HG02678 (cell line): ENCODE results near the gene TGM1.
"Not testable (repeated sequence)": the region's sequence is repeated elsewhere in the genome, so short reads cannot be mapped to it uniquely, and the experiment has no call there.

ENCODE experiments used
- ATAC-seq: cut with Tn5 transposase; IDR thresholded peaks from one replicate; pipeline ENCODE4 v1.9.1; 2021; ENCODE audit warnings: mild to moderate bottlenecking, moderate library complexity; ENCODE audit not compliant: unreplicated experiment

TGM1 gene

DNA sequence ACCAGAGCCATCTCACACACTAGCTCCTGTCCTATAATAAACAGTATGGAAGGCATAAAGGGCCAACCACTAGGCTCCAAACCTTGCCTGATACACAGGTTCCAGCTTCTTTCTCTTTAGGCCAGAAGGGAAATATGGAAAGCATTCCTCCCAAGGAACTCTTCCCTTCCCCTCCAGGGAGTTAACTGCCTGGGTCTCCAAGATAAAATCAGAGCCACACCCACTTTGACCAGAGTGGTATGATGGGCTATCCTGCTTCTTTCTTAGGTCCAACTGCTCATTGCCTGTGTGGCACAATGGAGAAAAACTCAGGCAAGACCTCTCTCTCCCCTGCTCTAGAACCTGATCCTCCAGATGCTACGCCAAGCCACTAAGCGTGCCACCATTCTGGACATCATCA, 55.4 kb downstream of the TGM1 start:
- ATAC-seq = no peak

DNA sequence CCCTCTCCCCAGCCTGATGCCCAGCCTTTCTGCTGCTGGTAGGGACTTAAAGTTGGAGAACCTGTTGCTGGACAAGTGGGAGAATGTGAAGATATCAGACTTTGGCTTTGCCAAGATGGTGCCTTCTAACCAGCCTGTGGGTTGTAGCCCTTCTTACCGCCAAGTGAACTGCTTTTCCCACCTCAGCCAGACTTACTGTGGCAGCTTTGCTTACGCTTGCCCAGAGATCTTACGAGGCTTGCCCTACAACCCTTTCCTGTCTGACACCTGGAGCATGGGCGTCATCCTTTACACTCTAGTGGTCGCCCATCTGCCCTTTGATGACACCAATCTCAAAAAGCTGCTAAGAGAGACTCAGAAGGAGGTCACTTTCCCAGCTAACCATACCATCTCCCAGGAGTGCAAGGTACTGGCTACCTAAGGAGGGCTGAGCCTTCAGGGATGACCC, 55.8 kb downstream of the TGM1 start:
- no peak for ATAC-seq

DNA sequence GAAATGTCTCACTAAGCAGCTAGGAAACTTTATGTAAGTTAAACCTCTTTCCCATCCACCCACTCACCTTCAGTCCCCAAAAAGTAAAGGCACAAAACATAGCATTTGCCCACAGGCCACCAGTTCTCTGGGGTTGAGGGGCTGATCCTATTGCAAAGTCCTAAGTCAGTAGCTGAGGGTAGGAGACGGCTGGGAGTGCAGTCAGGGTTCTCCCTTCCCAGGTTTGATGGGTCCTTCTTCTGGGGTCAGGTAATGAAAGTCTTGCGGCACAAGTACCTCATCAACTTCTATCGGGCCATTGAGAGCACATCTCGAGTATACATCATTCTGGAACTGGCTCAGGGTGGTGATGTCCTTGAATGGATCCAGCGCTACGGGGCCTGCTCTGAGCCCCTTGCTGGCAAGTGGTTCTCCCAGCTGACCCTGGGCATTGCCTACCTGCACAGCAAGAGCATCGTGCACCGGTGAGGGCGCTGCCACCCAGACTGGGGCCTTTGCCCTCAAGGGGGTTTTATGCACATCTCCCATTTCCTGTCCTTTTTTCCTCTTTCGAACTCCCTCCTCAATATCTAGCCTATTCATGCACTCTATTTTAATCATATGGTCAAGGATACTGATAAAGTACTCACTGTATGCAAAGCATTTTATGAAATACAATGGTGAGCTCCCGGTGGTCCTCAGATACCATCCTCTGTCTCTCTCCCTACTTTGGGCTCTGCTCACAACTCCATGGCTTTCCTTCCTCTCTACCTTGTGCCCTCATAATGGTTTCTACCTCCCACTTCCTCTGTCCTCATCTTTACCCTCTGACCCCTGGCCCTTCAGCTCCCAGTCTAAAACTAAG, 56.5 kb downstream of the TGM1 start:
- ATAC-seq = no peak

DNA sequence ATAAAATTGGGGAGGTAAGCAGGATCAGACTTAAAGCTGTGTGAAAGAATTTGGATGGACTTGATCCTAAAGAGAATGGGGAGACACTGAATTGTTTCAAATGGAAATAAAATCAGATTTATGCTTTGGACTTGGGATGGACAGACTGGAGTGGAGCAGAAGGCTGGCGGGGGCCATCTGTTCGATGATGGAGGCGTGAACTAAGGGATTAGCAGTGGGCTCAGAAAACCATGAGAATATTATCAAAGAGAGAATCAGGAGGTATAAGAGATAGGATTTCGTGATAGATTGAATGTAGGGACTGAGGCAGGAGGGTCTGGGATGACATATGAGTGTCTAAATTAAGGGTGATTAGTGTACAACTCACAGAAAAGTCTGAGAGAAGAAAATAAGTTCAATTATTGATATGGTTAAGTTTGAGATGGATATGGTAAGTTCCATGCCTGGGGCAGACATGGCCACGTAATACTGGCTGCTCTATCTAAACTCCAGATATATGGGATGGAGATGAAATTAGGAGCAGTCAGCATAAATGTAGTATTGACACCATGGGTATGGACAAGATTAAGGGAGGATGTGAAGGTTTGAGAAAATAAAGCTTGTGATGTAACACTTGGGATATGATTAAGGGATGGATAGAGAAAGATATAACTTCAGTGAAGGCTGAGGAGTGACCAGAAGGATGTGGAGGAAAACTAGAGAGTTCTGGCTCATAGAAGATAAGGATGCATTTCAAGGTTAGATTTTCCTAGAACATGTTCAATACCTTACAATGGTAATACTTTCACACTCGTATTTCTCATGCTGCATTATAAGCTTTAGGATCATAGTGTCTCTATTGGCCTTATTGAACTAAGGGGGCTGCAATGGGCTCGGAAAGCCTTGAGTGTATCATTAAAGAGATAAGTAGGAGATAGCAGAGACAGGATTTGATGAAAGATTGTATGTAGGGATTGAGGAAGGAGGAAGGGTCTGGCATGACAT, 58.5 kb downstream of the TGM1 start:
- no peak for ATAC-seq

DNA sequence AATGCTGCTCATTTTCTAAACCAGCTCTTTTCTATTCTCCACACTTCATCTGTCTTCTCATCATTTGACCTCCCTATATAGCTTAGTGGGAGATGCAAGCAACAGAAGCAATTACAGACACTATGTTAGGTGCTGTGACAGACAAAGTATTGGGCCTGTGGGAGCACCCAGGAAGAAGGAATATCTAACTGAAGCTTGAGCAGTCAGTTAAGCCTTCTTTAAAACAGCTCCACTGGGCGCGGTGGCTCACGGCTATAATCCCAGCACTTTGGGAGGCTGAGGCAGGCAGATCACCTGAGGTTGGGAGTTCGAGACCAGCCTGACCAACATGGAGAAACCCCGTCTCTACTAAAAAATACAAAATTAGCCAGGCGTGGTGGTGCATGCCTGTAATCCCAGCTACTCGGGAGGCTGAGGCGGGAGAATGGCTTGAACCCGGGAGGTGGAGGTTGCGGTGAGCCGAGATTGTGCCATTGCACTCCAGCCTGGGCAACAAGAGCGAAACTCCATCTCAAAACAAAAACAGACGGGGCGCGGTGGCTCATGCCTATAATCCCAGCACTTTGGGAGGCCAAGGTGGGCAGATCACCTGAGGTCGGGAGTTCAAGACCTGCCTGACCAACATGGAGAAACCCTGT, 59.6 kb downstream of the TGM1 start:
- not testable (repeated sequence) for ATAC-seq

DNA sequence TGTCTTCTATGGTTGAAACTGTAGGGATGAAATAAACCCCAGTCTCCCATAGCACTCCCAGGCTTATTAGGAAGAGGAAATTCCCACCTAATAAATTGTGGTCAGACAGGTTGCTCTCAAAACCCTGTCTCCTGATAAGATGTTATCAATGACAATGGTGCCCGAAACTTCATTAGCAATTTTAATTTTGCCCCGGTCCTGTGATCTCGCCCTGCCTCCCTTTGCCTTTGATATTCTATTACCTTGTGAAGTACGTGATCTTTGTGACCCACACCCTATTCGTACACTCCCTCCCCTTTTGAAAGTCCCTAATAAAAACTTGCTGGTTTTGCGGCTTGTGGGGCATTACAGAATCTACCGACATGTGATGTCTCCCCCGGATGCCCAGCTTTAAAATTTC, 60.4 kb downstream of the TGM1 start:
- not testable (repeated sequence) for ATAC-seq
